Stomach (tissue), 9 donors: ENCODE results near the gene ARL3. TPM values are rescaled to one million over a fixed set of nuclear protein-coding genes. Genes with fewer than 3 reads are reported as not detected.
A peak's percentile ranks its signal among the peaks of the same experiment; 100 is the strongest.
"Not testable (repeated sequence)": the region's sequence is repeated elsewhere in the genome, so short reads cannot be mapped to it uniquely, and the experiment has no call there.

Experiments used
- DNase-seq, 2 donors: peaks; one replicate each; pipeline versions ENCODE4 v3.0.0 to v3.0.0-alpha.2; 2013 to 2019
- H3K27ac ChIP-seq, 5 donors: fragments of 200-600 bp in 4 of 5; sonication (generic) in 4 of 5; one replicate each; pipeline ENCODE4 v1.5.1; 2013 to 2019; ENCODE audit warnings: mild to moderate bottlenecking in 1 of 5, moderate library complexity in 1 of 5
- H3K27me3 ChIP-seq, 3 donors: fragments of 200-600 bp; sonication (generic); one replicate each; pipeline ENCODE4 v1.5.1; 2017 to 2019; ENCODE audit warnings: mixed run types in 1 of 3
- H3K36me3 ChIP-seq, 4 donors: fragments of 200-600 bp; sonication (generic); 1 replicate in 3 of 4; 2 replicates in 1 of 4; pipeline ENCODE4 v1.5.1; 2016 to 2019
- H3K4me1 ChIP-seq, 4 donors: fragments of 200-600 bp; sonication (generic); one replicate each; pipeline ENCODE4 v1.5.1; 2016 to 2019
- H3K4me3 ChIP-seq, 4 donors: fragments of 200-600 bp; sonication (generic) in 3 of 4; one replicate each; pipeline ENCODE4 v1.5.1; 2016 to 2019; ENCODE audit warnings: mild to moderate bottlenecking in 1 of 4
- H3K9me3 ChIP-seq, 4 donors: fragments of 200-600 bp; sonication (generic); one replicate each; pipeline ENCODE4 v1.5.1; 2016 to 2019
- CTCF ChIP-seq, 7 experiments: fragments of 450-650 bp in 4 of 7; fragments of 200-600 bp in 3 of 7; sonication (generic) in 3 of 7; IDR thresholded peaks; one replicate each; pipeline ENCODE4 v1.5.1; 2016 to 2019; ENCODE audit warnings: antibody characterized with exemption in 7 of 7, control low read depth in 2 of 7, mild to moderate bottlenecking in 1 of 7
- EP300 ChIP-seq: sonication (generic); formaldehyde crosslinking; IDR thresholded peaks from one replicate; pipeline ENCODE4 v1.6.1; 2017; ENCODE audit warnings: antibody characterized with exemption
- POLR2A ChIP-seq, 4 donors: fragments of 450-650 bp; IDR thresholded peaks; one replicate each; pipeline ENCODE4 v1.6.1; 2016; ENCODE audit warnings: antibody characterized with exemption in 4 of 4, control low read depth in 2 of 4, mild to moderate bottlenecking in 1 of 4, moderate library complexity in 1 of 4
- POLR2AphosphoS5 ChIP-seq, 3 donors: sonication (generic); formaldehyde crosslinking; IDR thresholded peaks; one replicate each; pipeline ENCODE4 v1.6.1; 2016; ENCODE audit warnings: antibody characterized with exemption in 3 of 3
- WGBS, 5 donors: extraction: QIAGEN DNeasy Blood & Tissue Kit in 3 of 5; methylation state at CpG; one replicate each; pipeline versions ENCODE4 v1.1.5 to v1.1.7; 2013 to 2018; 5-methylcytosine and 5-hydroxymethylcytosine counted together
- intact Hi-C: fragments of 100-400 bp; cut with DNase I; formaldehyde crosslinking; loops from one replicate; pipeline ENCODE4 v1.15.1; 2023; ENCODE audit warnings: low total_unique reads
- polyA plus RNA-seq, 3 donors: library from polyadenylated mRNA; stranded (reverse); fragments of 200-250 nt; gene quantifications; one replicate each; pipeline ENCODE4 v1.2.3, GENCODE V29; 2013
- total RNA-seq, 5 donors: library from RNA; depleted of rRNA; stranded (reverse); fragments of >200 nt; gene quantifications; one replicate each; pipeline versions ENCODE4 v1.1.0 to v1.2.3, GENCODE V29; 2014 to 2016
- donor health status: healthy with polysubstance abuse.
- donor health status: Bipolar disorder and iron deficiency.
- donor health status: healthy.

The ARL3 gene
- total and polyA plus RNA-seq, 8 donors: 0.58 to 17.0 (median 6.8) TPM

GRCh38 chr10:102669206-102670064 lies 44.8 kb downstream of the ARL3 start:
- no peak overlapping the region for H3K4me3 ChIP-seq
- peak; percentile 82 for DNase-seq

GRCh38 chr10:102668326-102669107 lies 45.7 kb downstream of the ARL3 start:
- no peak for DNase-seq
- H3K36me3 ChIP-seq: no peaks in the 10 kb centered on the region
- WGBS, 5 donors: 67 to 89% (median 86%) methylated on average over 7 to 10 of the region's 10 CpGs
- TF ChIP-seq CTCF (IDR thresholded peaks at IDR 0.05): no peak
- TF ChIP-seq POLR2AphosphoS5 (IDR thresholded peaks at IDR 0.05): no peak
- TF ChIP-seq POLR2A (IDR thresholded peaks at IDR 0.05): no peak
- no peak for TF ChIP-seq EP300
- H3K27ac ChIP-seq: peak overlapping the region in 4 of 5 donors; percentile 63 to 83 (median 74)
- H3K27me3 ChIP-seq: no peaks in the 10 kb centered on the region
- no peaks in the 10 kb centered on the region for H3K9me3 ChIP-seq
- no peak overlapping the region for H3K4me3 ChIP-seq
- intact Hi-C loops: no loop called here
- H3K4me1 ChIP-seq: peaks cover 24 to 52% (median 32%) of the 10 kb centered on the region in 4 donors

More at GRCh38 chr10:102669206-102670064, 44.8 kb downstream of the ARL3 start:
- H3K27me3 ChIP-seq: no peaks in the 10 kb centered on the region
- H3K27ac ChIP-seq: peak overlapping the region; percentile 48 to 83 (median 68)
- H3K36me3 ChIP-seq: no peaks in the 10 kb centered on the region
- intact Hi-C loops: no loop called here
- peak in 2 of 3 donors; percentile 75 to 79 for TF ChIP-seq POLR2AphosphoS5 (IDR thresholded peaks at IDR 0.05)
- no peak for TF ChIP-seq POLR2A (IDR thresholded peaks at IDR 0.05)
- no peak for TF ChIP-seq EP300
- peak in 3 of 7 experiments; percentile 3 to 57 (median 16) for TF ChIP-seq CTCF (IDR thresholded peaks at IDR 0.05)
- peaks cover 33 to 61% (median 41%) of the 10 kb centered on the region in 4 donors for H3K4me1 ChIP-seq
- no peaks in the 10 kb centered on the region for H3K9me3 ChIP-seq
- 33 to 49% (median 42%) methylated on average over 3 to 7 of the region's 7 CpGs for WGBS, 5 donors

- H3K4me3 ChIP-seq, intact Hi-C loops, H3K36me3 ChIP-seq, H3K27ac ChIP-seq, H3K9me3 ChIP-seq, H3K27me3 ChIP-seq, DNase-seq: not testable (repeated sequence)
- peaks cover 20 to 41% (median 24%) of the 10 kb centered on the region in 4 donors for H3K4me1 ChIP-seq
- 82 to 95% (median 89%) methylated on average over 4 of the region's 4 CpGs for WGBS, 5 donors
Observed at GRCh38 chr10:102667411-102667810, 46.8 kb downstream of the ARL3 start.

- no peaks in the 10 kb centered on the region for H3K27me3 ChIP-seq
- peaks cover 28 to 46% (median 30%) of the 10 kb centered on the region in 4 donors for H3K4me1 ChIP-seq
- H3K27ac ChIP-seq: no peak overlapping the region
- intact Hi-C loops: no loop called here
- no peak for DNase-seq
- WGBS, 5 donors: 53 to 65% (median 62%) methylated on average over 7 to 9 of the region's 9 CpGs
- H3K36me3 ChIP-seq: no peaks in the 10 kb centered on the region
- no peak overlapping the region for H3K4me3 ChIP-seq
- TF ChIP-seq POLR2A (IDR thresholded peaks at IDR 0.05) (no peak), CTCF (IDR thresholded peaks at IDR 0.05) (no peak), EP300 (no peak), POLR2AphosphoS5 (IDR thresholded peaks at IDR 0.05) (no peak)
- H3K9me3 ChIP-seq: no peaks in the 10 kb centered on the region
Observed at GRCh38 chr10:102665904-102666509, 48.2 kb downstream of the ARL3 start.
